Measurements from ENCODE around the gene STMN3. TPM values are rescaled to one million over a fixed set of nuclear protein-coding genes. Genes with fewer than 3 reads are reported as not detected.
"Not testable (repeated sequence)": the region's sequence is repeated elsewhere in the genome, so short reads cannot be mapped to it uniquely, and the experiment has no call there.

STMN3 gene
- total and polyA plus RNA-seq, 2 experiments from 2014 or later, result 18.6 to 37.6 TPM

- no peak for DNase-seq
- peaks cover 65% of the 10 kb centered on the region for H3K79me2 ChIP-seq (ENCODE audit: insufficient read depth)
- WGBS, 2 experiments (ENCODE audit: low coverage in 1 of 2, low lambda C conversion rate in 2 of 2, missing lambda C conversion rate in 2 of 2), result 95 to 96% methylated on average over 10 of the region's 10 CpGs
Measured at GRCh38 chr20:63611646-63612045, 41.6 kb downstream of the STMN3 start.

GRCh38 chr20:63610581-63611435 lies 42.4 kb downstream of the STMN3 start:
- WGBS, 2 experiments (ENCODE audit: low coverage in 1 of 2, low lambda C conversion rate in 2 of 2, missing lambda C conversion rate in 2 of 2), result 88 to 90% methylated on average over 17 of the region's 17 CpGs
- TF ChIP-seq EZH2 (IDR thresholded peaks at IDR 0.05; ENCODE audit: insufficient read depth, poor library complexity, severe bottlenecking), result no peak
- TF ChIP-seq EZH2phosphoT487 (IDR thresholded peaks at IDR 0.05; ENCODE audit: insufficient read depth, low read depth), result no peak
- Histone ChIP-seq H3F3A (ENCODE audit: insufficient read depth) (no peaks in the 10 kb centered on the region), H3K9ac (no peak overlapping the region), H3K4me2 (ENCODE audit: unreplicated experiment) (no peak overlapping the region), H3K79me2 (ENCODE audit: insufficient read depth) (peaks cover 67% of the 10 kb centered on the region), H3K27me3 (replicated peaks; ENCODE audit: insufficient read depth) (no peaks in the 10 kb centered on the region), H3K4me1 (ENCODE audit: insufficient read depth) (no peaks in the 10 kb centered on the region), H3K36me3 (ENCODE audit: low read depth) (no peaks in the 10 kb centered on the region), H2AFZ (no peak overlapping the region), H3K27ac (no peak overlapping the region), H3K4me3 (no peak overlapping the region), H3K9me3 (ENCODE audit: low read depth) (no peaks in the 10 kb centered on the region), H4K20me1 (ENCODE audit: insufficient read depth) (no peaks in the 10 kb centered on the region), H3K9me2 (ENCODE audit: insufficient read depth) (no peaks in the 10 kb centered on the region)
- DNase-seq, result no peak
- in situ Hi-C loops (cut with MboI), result no loop called here

More at GRCh38 chr20:63611646-63612045, 41.6 kb downstream of the STMN3 start:
- TF ChIP-seq EZH2phosphoT487 (IDR thresholded peaks at IDR 0.05; ENCODE audit: insufficient read depth, low read depth), result no peak
- no peak for TF ChIP-seq EZH2 (IDR thresholded peaks at IDR 0.05; ENCODE audit: insufficient read depth, poor library complexity, severe bottlenecking)
- H3F3A ChIP-seq (ENCODE audit: insufficient read depth), result no peaks in the 10 kb centered on the region
- H3K27ac ChIP-seq, result no peak overlapping the region
- H3K27me3 ChIP-seq (replicated peaks; ENCODE audit: insufficient read depth), result no peaks in the 10 kb centered on the region
- H3K4me1 ChIP-seq (ENCODE audit: insufficient read depth), result no peaks in the 10 kb centered on the region
- H3K9ac ChIP-seq, result no peak overlapping the region
- H3K4me2 ChIP-seq (ENCODE audit: unreplicated experiment), result no peak overlapping the region
- in situ Hi-C loops (cut with MboI), result no loop called here
- H3K36me3 ChIP-seq (ENCODE audit: low read depth), result no peaks in the 10 kb centered on the region
- H3K9me2 ChIP-seq (ENCODE audit: insufficient read depth), result no peaks in the 10 kb centered on the region
- H3K4me3 ChIP-seq, result no peak overlapping the region
- no peak overlapping the region for H2AFZ ChIP-seq
- H3K9me3 ChIP-seq (ENCODE audit: low read depth), result no peaks in the 10 kb centered on the region
- no peaks in the 10 kb centered on the region for H4K20me1 ChIP-seq (ENCODE audit: insufficient read depth)

- no peak overlapping the region for H3K9ac ChIP-seq
- no peaks in the 10 kb centered on the region for H3F3A ChIP-seq (ENCODE audit: insufficient read depth)
- H3K27me3 ChIP-seq (replicated peaks; ENCODE audit: insufficient read depth), result no peaks in the 10 kb centered on the region
- no peak overlapping the region for H3K27ac ChIP-seq
- 97 to 99% methylated on average over 9 of the region's 9 CpGs for WGBS, 2 experiments (ENCODE audit: low coverage in 1 of 2, low lambda C conversion rate in 2 of 2, missing lambda C conversion rate in 2 of 2)
- no peak overlapping the region for H2AFZ ChIP-seq
- peaks cover 13% of the 10 kb centered on the region; the same call in 1 of the 2 replicates for H3K36me3 ChIP-seq (ENCODE audit: low read depth)
- no peak overlapping the region for H3K4me3 ChIP-seq
- DNase-seq, result no peak
- TF ChIP-seq EZH2phosphoT487 (IDR thresholded peaks at IDR 0.05; ENCODE audit: insufficient read depth, low read depth) (no peak), EZH2 (IDR thresholded peaks at IDR 0.05; ENCODE audit: insufficient read depth, poor library complexity, severe bottlenecking) (no peak)
- no peaks in the 10 kb centered on the region for H4K20me1 ChIP-seq (ENCODE audit: insufficient read depth)
- no peaks in the 10 kb centered on the region for H3K4me1 ChIP-seq (ENCODE audit: insufficient read depth)
- in situ Hi-C loops (cut with MboI), result no loop called here
- H3K4me2 ChIP-seq (ENCODE audit: unreplicated experiment), result no peak overlapping the region
- H3K79me2 ChIP-seq (ENCODE audit: insufficient read depth), result peaks cover 48% of the 10 kb centered on the region
- no peaks in the 10 kb centered on the region for H3K9me2 ChIP-seq (ENCODE audit: insufficient read depth)
- H3K9me3 ChIP-seq (ENCODE audit: low read depth), result no peaks in the 10 kb centered on the region
Measured at GRCh38 chr20:63606686-63607085, 46.5 kb downstream of the STMN3 start.

- 0 out of 2 replicates have a peak, but pooled peaks cover 4% of the 10 kb centered on the region for H3K4me1 ChIP-seq (ENCODE audit: insufficient read depth)
- no peak overlapping the region for H3K4me2 ChIP-seq (ENCODE audit: unreplicated experiment)
- TF ChIP-seq EZH2phosphoT487 (IDR thresholded peaks at IDR 0.05; ENCODE audit: insufficient read depth, low read depth) (no peak), EZH2 (IDR thresholded peaks at IDR 0.05; ENCODE audit: insufficient read depth, poor library complexity, severe bottlenecking) (no peak)
- H3K9me2 ChIP-seq (ENCODE audit: insufficient read depth), result no peaks in the 10 kb centered on the region
- H3K36me3 ChIP-seq (ENCODE audit: low read depth), result peaks cover 26% of the 10 kb centered on the region
- no peak overlapping the region for H3K27ac ChIP-seq
- no peaks in the 10 kb centered on the region for H3K27me3 ChIP-seq (replicated peaks; ENCODE audit: insufficient read depth)
- H3K79me2 ChIP-seq (ENCODE audit: insufficient read depth), result peaks cover 29% of the 10 kb centered on the region
- H3K4me3 ChIP-seq, result no peak overlapping the region
- no peak for DNase-seq
- no peak overlapping the region for H2AFZ ChIP-seq
- 80 to 82% methylated on average over 3 of the region's 3 CpGs for WGBS, 2 experiments (ENCODE audit: low coverage in 1 of 2, low lambda C conversion rate in 2 of 2, missing lambda C conversion rate in 2 of 2)
- H3K9me3 ChIP-seq (ENCODE audit: low read depth), result no peaks in the 10 kb centered on the region
- H3K9ac ChIP-seq, result no peak overlapping the region
- in situ Hi-C loops (cut with MboI), result no loop called here
- H4K20me1 ChIP-seq (ENCODE audit: insufficient read depth), result no peaks in the 10 kb centered on the region
- H3F3A ChIP-seq (ENCODE audit: insufficient read depth), result no peaks in the 10 kb centered on the region
Measured at GRCh38 chr20:63602321-63602720, 50.9 kb downstream of the STMN3 start.

GRCh38 chr20:63601679-63602078 lies 51.5 kb downstream of the STMN3 start:
- not testable (repeated sequence) for H3K9me2 ChIP-seq (ENCODE audit: insufficient read depth)

More at GRCh38 chr20:63601679-63602078, 51.5 kb downstream of the STMN3 start:
- peaks cover 26% of the 10 kb centered on the region for H3K36me3 ChIP-seq (ENCODE audit: low read depth)
- peaks cover 26% of the 10 kb centered on the region for H3K79me2 ChIP-seq (ENCODE audit: insufficient read depth)
- H3K4me1 ChIP-seq (ENCODE audit: insufficient read depth); H3F3A ChIP-seq (ENCODE audit: insufficient read depth); H3K4me2 ChIP-seq (ENCODE audit: unreplicated experiment); H2AFZ ChIP-seq; DNase-seq; H3K9me3 ChIP-seq (ENCODE audit: low read depth); H3K9ac ChIP-seq; H4K20me1 ChIP-seq (ENCODE audit: insufficient read depth); H3K27ac ChIP-seq; H3K4me3 ChIP-seq; H3K27me3 ChIP-seq (replicated peaks; ENCODE audit: insufficient read depth); in situ Hi-C loops (cut with MboI): not testable (repeated sequence)
- 70 to 73% methylated on average over 7 to 8 of the region's 8 CpGs for WGBS, 2 experiments (ENCODE audit: low coverage in 1 of 2, low lambda C conversion rate in 2 of 2, missing lambda C conversion rate in 2 of 2)

Measured in GM23248 (cell line).